ENCODE data around the gene UBE2B. TPM values are rescaled to one million over a fixed set of nuclear protein-coding genes. Genes with fewer than 3 reads are reported as not detected.
"Not testable (repeated sequence)": the region's sequence is repeated elsewhere in the genome, so short reads cannot be mapped to it uniquely, and the experiment has no call there.

UBE2B gene
- total RNA-seq, 4 donors from 2014 or later, result 38.8 to 62.9 (median 55.4) TPM

DNA sequence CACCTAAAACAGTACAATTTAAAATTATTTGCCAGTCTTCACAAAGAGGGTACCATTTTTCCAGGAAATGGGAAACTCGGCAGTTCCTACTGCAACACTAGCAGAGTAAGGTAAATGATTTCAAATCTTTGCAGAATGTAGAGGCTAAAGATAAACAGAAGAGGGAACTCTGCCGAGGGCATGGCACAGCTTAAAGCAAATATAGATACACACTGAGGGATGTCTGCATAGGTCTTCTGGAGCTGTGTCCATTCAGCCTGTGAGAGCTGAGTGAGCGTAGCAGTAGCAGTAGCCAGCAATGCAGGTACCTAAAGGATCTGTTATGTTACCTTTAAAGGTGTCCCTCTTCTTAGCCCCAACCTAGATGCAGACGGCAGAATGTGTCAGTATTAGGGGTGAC lies 21.9 kb upstream of the UBE2B start:
- no peaks in the 10 kb centered on the region for H3K27me3 ChIP-seq
- peaks cover 0 to 5% (median 0%) of the 10 kb centered on the region in 3 donors for H3K36me3 ChIP-seq
- DNase-seq, result no peak
- no peaks in the 10 kb centered on the region for H3K9me3 ChIP-seq
- no peak overlapping the region for H3K27ac ChIP-seq
- no peak overlapping the region for H3K4me3 ChIP-seq
- TF ChIP-seq POLR2A (IDR thresholded peaks at IDR 0.05), result no peak
- TF ChIP-seq, protein P1, sequence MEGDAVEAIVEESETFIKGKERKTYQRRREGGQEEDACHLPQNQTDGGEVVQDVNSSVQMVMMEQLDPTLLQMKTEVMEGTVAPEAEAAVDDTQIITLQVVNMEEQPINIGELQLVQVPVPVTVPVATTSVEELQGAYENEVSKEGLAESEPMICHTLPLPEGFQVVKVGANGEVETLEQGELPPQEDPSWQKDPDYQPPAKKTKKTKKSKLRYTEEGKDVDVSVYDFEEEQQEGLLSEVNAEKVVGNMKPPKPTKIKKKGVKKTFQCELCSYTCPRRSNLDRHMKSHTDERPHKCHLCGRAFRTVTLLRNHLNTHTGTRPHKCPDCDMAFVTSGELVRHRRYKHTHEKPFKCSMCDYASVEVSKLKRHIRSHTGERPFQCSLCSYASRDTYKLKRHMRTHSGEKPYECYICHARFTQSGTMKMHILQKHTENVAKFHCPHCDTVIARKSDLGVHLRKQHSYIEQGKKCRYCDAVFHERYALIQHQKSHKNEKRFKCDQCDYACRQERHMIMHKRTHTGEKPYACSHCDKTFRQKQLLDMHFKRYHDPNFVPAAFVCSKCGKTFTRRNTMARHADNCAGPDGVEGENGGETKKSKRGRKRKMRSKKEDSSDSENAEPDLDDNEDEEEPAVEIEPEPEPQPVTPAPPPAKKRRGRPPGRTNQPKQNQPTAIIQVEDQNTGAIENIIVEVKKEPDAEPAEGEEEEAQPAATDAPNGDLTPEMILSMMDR (IDR thresholded peaks at IDR 0.05), result no peak
- no peaks in the 10 kb centered on the region for H3K4me1 ChIP-seq

DNA sequence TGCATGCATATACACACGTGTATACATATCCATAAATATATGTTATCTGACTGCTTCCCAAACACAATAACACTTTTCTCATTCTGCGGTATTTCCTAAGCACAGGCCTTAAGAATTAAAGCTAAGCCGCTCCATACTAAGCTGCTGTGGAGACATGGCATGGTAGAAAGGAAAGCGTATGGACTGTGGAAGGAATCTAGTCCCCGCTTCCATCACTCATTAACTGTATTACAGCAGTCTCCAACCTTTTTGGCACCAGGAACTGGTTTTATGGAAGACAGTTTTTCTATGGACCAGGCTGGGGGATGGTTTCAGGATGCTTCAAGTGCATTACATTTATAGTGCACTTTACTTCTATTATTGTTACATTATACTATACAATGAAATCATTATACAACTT lies 15.7 kb upstream of the UBE2B start:
- Histone ChIP-seq H3K27me3 (no peaks in the 10 kb centered on the region), H3K4me1 (no peaks in the 10 kb centered on the region), H3K4me3 (no peak overlapping the region), H3K36me3 (no peaks in the 10 kb centered on the region), H3K27ac (no peak overlapping the region), H3K9me3 (no peaks in the 10 kb centered on the region)
- TF ChIP-seq, protein P1 (IDR thresholded peaks at IDR 0.05), result no peak
- no peak for TF ChIP-seq POLR2A (IDR thresholded peaks at IDR 0.05)
- no peak for DNase-seq

DNA sequence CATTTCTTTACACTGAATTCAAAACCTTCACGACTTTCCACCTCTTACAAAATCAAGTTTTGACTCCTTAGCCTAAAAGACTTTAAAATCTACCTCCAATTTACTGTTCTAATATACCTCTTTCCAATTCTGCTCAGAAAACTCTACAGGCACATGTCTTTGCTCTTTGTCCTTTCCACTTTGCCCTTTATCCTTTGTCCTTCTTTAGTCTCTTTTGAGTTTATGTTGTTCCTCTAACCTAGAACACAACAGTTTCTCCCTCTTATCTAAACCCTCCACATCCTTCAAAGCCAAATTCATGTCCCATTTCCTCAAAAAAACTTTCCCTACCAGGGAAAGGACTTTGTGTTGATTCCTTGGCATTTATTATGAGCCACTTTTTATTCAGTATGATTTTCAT lies 5.8 kb upstream of the UBE2B start:
- H3K4me1 ChIP-seq, result peaks cover 0 to 10% (median 2%) of the 10 kb centered on the region in 4 donors
- no peak overlapping the region for H3K4me3 ChIP-seq
- no peaks in the 10 kb centered on the region for H3K9me3 ChIP-seq
- no peak for TF ChIP-seq POLR2A (IDR thresholded peaks at IDR 0.05)
- TF ChIP-seq, protein P1 (IDR thresholded peaks at IDR 0.05), result no peak
- no peaks in the 10 kb centered on the region for H3K36me3 ChIP-seq
- H3K27me3 ChIP-seq, result no peaks in the 10 kb centered on the region
- DNase-seq, result no peak
- no peak overlapping the region for H3K27ac ChIP-seq

DNA sequence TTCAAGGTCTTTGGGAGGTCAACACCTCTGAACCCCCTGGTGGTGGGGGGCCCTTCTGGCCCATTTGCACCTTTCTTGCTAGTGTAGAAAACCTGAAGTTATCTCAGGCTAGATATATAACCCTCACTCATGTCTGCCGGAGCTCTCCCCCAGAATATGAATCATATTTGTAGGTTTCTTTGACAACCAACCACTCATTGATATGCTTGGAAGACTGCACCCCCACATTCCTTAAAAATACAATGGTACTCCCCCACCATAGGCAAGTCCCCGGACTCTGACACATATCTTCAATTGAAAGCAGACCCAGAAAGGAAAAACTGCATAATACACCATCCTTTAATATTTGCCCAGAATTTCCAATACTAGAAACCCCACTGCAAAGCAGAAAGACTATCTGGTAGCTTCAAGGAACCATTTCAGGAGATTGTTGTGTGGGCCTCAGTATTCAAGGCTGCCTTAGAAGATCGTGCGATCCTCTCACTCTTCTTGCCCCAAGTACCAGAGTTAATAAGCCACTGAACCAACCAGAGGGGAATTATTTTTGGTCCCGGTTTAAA lies 978 bp upstream of the UBE2B start:
- peaks cover 0 to 18% (median 5%) of the 10 kb centered on the region in 4 donors for H3K4me1 ChIP-seq
- no peak for TF ChIP-seq POLR2A (IDR thresholded peaks at IDR 0.05)
- TF ChIP-seq, protein P1 (IDR thresholded peaks at IDR 0.05), result no peak
- H3K4me3 ChIP-seq, result peak overlapping the region; percentile 87 to 96 (median 92)
- H3K27ac ChIP-seq, result peak overlapping the region; percentile 96 to 99 (median 98)
- DNase-seq, result no peak
- no peaks in the 10 kb centered on the region for H3K9me3 ChIP-seq
- peaks cover 0 to 10% (median 0%) of the 10 kb centered on the region in 3 donors for H3K36me3 ChIP-seq
- H3K27me3 ChIP-seq, result no peaks in the 10 kb centered on the region

DNA sequence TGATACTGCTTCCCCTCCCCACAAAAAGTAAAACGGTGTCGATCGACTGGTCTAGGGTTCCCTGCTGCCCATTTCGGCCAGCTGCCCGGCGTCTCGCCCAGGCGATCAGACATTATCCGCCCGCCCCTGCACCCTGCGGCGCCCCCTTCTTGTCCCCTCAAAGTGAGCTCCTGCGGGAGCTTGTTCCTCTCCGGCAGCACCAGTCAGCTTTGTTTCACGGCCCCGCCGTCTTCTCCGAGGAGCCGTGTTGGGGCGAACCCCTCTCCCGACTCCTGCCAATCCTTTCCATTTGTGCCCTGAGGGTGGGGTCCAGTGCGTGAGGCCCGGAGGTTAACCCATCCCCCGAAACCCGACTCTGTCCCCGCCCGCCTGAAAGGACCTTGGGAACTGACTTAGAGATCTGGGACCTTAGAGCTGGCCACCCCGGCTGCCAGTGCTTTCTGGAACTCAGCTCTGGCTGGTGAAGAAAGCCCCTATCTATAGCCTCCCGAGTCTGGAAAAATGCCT lies 518 bp downstream of the UBE2B start:
- H3K9me3 ChIP-seq, result no peaks in the 10 kb centered on the region
- peak overlapping the region; percentile 87 to 96 (median 92) for H3K4me3 ChIP-seq
- H3K27ac ChIP-seq, result peak overlapping the region; percentile 96 to 99 (median 98)
- H3K4me1 ChIP-seq, result peaks cover 0 to 18% (median 3%) of the 10 kb centered on the region in 4 donors
- peak; percentile 41 to 78 (median 78) for DNase-seq
- no peaks in the 10 kb centered on the region for H3K27me3 ChIP-seq
- peaks cover 0 to 20% (median 0%) of the 10 kb centered on the region in 3 donors for H3K36me3 ChIP-seq
- TF ChIP-seq, protein P1 (IDR thresholded peaks at IDR 0.05), result no peak
- TF ChIP-seq POLR2A (IDR thresholded peaks at IDR 0.05), result peak in 1 of 2 donors; percentile 38

DNA sequence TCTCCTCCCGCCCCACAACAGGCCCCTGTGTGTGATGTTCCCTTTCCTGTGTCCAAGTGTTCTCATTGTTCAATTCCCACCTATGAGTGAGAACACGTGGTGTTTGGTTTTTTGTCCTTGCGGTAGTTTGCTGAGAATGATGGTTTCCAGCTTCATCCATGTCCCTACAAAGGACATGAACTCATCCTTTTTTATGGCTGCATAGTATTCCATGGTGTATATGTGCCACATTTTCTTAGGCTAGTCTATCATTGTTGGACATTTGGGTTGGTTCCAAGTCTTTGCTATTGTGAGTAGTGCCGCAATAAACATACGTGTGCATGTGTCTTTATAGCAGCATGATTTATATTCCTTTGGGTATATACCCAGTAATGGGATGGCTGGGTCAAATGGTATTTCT lies 2.3 kb downstream of the UBE2B start:
- DNase-seq, H3K27me3 ChIP-seq, H3K9me3 ChIP-seq, H3K27ac ChIP-seq: not testable (repeated sequence)
- Histone ChIP-seq H3K4me3 (peak overlapping the region in 1 of 4 donors; percentile 4), H3K36me3 (peaks cover 0 to 37% (median 0%) of the 10 kb centered on the region in 3 donors), H3K4me1 (peaks cover 0 to 18% (median 3%) of the 10 kb centered on the region in 4 donors)

Measured in Peyer's patch (tissue), 4 donors.